GM23248 (cell line): ENCODE data around the gene PROS1.

Experiments
- EZH2 ChIP-seq: fragments of 200-600 bp; sonication (generic); IDR thresholded peaks from 2 replicates; pipeline ENCODE4 v1.6.1; 2018; ENCODE audit warnings: antibody characterized with exemption, mild to moderate bottlenecking; ENCODE audit not compliant: insufficient read depth, poor library complexity, severe bottlenecking
- EZH2phosphoT487 ChIP-seq: fragments of 200-600 bp; sonication (generic); IDR thresholded peaks from 2 replicates; pipeline ENCODE4 v1.6.1; 2018; ENCODE audit warnings: antibody characterized with exemption, moderate library complexity, mild to moderate bottlenecking, low read depth; ENCODE audit not compliant: insufficient read depth

DNA sequence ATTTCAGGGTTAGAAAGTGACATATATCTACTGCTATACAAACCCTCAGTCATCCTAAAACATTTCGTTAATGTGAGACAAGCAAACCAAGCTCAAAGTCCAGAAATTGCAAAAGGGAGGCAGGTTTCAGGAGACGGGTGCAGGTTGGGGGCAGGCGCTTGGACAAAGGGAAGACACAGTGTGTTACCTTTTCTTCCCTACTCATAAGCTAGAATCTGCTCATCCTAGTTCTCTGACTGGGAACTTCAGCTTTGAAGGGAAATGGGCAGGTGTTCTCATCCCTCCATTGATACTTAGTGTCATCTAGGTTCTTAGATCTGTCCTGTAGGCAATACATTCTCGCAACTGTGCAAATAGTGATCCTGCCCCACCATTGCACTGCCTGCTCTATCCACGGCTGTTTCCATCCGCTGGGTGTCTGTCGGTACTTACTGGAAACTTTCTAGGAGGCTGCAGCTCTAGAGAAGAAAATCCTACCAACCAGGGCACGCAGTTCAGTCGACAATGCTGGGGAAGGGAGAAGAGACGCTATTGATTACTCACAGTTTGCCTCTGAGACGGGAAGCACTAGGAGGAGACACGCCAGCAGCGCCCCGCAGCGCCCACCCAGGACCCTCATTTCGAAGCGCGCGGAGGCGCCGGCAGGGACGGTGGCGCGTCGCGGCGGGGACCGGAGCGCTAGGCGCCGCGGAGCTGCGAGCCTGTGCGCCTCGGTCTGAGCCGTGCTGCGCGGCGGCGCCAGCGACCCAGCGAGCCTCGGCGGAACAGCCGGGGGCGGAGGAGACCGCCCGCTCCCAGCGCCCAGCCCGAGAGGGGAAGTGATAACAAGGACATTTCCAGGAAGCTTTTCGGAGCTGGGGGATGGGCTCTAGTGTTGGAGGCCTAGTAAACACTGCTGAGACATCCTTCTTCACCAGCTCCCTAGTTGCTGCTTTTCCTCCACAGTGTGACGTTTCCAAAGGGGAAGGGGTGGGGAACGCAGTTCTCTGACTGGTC, at the start of gene PROS1:
- TF ChIP-seq EZH2, result no peak
- no peak for TF ChIP-seq EZH2phosphoT487
